Heart left ventricle (tissue), 16 donors: ENCODE results near the gene NMNAT2. TPM values are rescaled to one million over a fixed set of nuclear protein-coding genes. Genes with fewer than 3 reads are reported as not detected.

Source experiments
- ATAC-seq, 4 donors: fragments of 200-7000 bp; cut with Tn5 transposase; one replicate each; pipeline ENCODE4 v1.9.1; 2020 to 2022; ENCODE audit warnings: moderate library complexity in 4 of 4, mild to moderate bottlenecking in 3 of 4, moderate number of reproducible peaks in 1 of 4
- DNase-seq, 5 donors: peaks; one replicate each; pipeline ENCODE4 v3.0.0-alpha.2; 2020
- H3K27ac ChIP-seq, 12 donors: fragments of 200-600 bp; sonication (generic) in 4 of 12; one replicate each; pipeline versions ENCODE4 v1.5.0 to v1.8.0; 2016 to 2022; ENCODE audit warnings: mild to moderate bottlenecking in 2 of 12
- H3K27me3 ChIP-seq, 9 donors: fragments of 200-600 bp; sonication (generic) in 2 of 9; one replicate each; pipeline versions ENCODE4 v1.5.1 to v1.8.0; 2016 to 2022; ENCODE audit warnings: mild to moderate bottlenecking in 3 of 9
- H3K36me3 ChIP-seq, 9 donors: fragments of 200-600 bp; sonication (generic) in 2 of 9; one replicate each; pipeline versions ENCODE4 v1.5.0 to v1.8.0; 2018 to 2022; ENCODE audit warnings: mild to moderate bottlenecking in 2 of 9
- H3K4me1 ChIP-seq, 12 donors: fragments of 200-600 bp; sonication (generic) in 4 of 12; one replicate each; pipeline versions ENCODE4 v1.5.0 to v1.8.0; 2016 to 2022; ENCODE audit warnings: mild to moderate bottlenecking in 3 of 12
- H3K4me3 ChIP-seq, 12 donors: fragments of 200-600 bp; sonication (generic) in 4 of 12; one replicate each; pipeline versions ENCODE4 v1.5.0 to v1.8.0; 2017 to 2022; ENCODE audit warnings: mild to moderate bottlenecking in 9 of 12, moderate library complexity in 4 of 12
- H3K9me3 ChIP-seq, 12 donors: fragments of 200-600 bp; sonication (generic) in 4 of 12; one replicate each; pipeline versions ENCODE4 v1.5.0 to v1.8.0; 2016 to 2022; ENCODE audit warnings: mild to moderate bottlenecking in 1 of 12
- POLR2A ChIP-seq, 2 donors: fragments of 450-650 bp; IDR thresholded peaks; one replicate each; pipeline ENCODE4 v1.6.1; 2017; ENCODE audit warnings: antibody characterized with exemption in 2 of 2, mild to moderate bottlenecking in 2 of 2, moderate library complexity in 2 of 2
- WGBS, 4 donors: extraction: QIAGEN DNeasy Blood & Tissue Kit in 2 of 4; methylation state at CpG; one replicate each; pipeline versions ENCODE4 v1.1.5 to v1.1.7; 2013 to 2018; 5-methylcytosine and 5-hydroxymethylcytosine counted together
- intact Hi-C, 10 donors: fragments of 100-400 bp; cut with DNase I; formaldehyde crosslinking; loops; one replicate each; pipeline versions ENCODE4 v1.11.1 to v1.14.2; 2022
- polyA plus RNA-seq, 2 donors: library from polyadenylated mRNA; stranded (reverse); fragments of 200-250 nt; gene quantifications; one replicate each; pipeline ENCODE4 v1.2.3, GENCODE V29; 2013
- total RNA-seq, 9 donors: library from RNA; depleted of rRNA in 2 of 9; stranded (reverse); fragments of >200 nt in 2 of 9; fragmentation: NEBNext Ultra II Directional in 3 of 9; extraction: Animal tissue kit (Norgen Biotek cat#: 25700) in 3 of 9; gene quantifications; one replicate each; pipeline versions ENCODE4 v1.1.0 to v1.2.4, GENCODE V29; 2016 to 2023
- TF ChIP-seq, protein P1 (sequence below), 12 donors: fragments of 200-600 bp; sonication (generic) in 4 of 12; IDR thresholded peaks; one replicate each; pipeline versions ENCODE4 v1.5.0 to v1.8.0; 2018 to 2022; ENCODE audit warnings: antibody characterized with exemption in 12 of 12, mild to moderate bottlenecking in 5 of 12
- donor health status: ischemic (EF 13 %, LVEDD 7.1; RV severe dilation, severe dysfunction).
- donor health status: healthy with polysubstance abuse.
- donor health status: DM: no; HTN: yes; CAD: no.
- donor health status: DM: no; HTN: no; CAD: no.
- donor health status: ischemic (EF 25% LVEDD 6.9; RV normal size, moderate dysfunction).
- donor health status: ischemic (EF 25% LVEDD 5.7; RV mildly dilated, moderate dysfunction).
- donor health status: healthy.
- donor health status: DM: yes; HTN: yes; CAD: no.
- donor health status: ischemic (EF 35%, LVEDD 5.7; RV mildly dilated, moderate dysfunction).
- donor health status: nonischemic (EF 11% LVEDD 7.7; RV severe dilation, severe dysfunction).
- donor health status: DM: yes; HTN: yes; CAD: no.
- donor health status: PGD.
- donor health status: ischemic (EF 29% LVEDD 5.4; RV normal size, mild dysfunction).
- donor health status: nonischemic (EF 23%, LVEDD 6.1; RV moderate dilation, normal function).

Gene NMNAT2
- total and polyA plus RNA-seq, 11 donors: 0.53 to 5.1 (median 1.9) TPM

DNA sequence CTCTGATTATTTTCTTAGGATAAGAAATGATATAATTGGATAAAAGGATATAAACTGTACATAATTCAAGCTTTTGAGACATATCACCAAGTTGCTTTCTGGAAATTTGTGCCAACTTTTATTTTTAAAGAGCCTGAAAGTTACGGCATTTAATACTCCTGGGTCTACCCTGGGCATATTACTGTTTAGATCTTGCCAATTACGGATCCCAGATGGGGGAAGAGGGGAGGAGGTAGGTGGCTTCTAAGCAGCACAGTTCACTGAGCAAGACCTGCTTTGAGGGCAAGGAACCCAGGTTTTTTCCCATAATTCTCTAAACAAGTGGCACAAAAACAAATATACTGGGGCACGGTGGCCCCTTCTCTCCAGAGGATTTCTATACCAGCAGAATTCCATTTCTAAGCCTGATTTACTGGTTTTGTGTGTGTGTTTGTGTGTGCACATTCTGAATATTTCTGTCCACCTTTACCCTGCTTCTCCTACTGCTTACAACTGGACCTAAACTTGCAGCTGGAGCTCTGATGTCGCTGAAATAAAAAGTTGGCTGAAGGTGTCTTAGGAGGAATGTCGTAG lies 155.5 kb downstream of the NMNAT2 start:
- 79 to 86% (median 82%) methylated on average over 5 of the region's 5 CpGs for WGBS, 4 donors
- ATAC-seq (no peak), DNase-seq (no peak)
- Histone ChIP-seq H3K27me3 (no peaks in the 10 kb centered on the region), H3K4me1 (peaks cover 0 to 5% (median under 1%) of the 10 kb centered on the region in 12 donors), H3K36me3 (no peaks in the 10 kb centered on the region), H3K27ac (no peak overlapping the region), H3K9me3 (no peaks in the 10 kb centered on the region), H3K4me3 (no peak overlapping the region)
- no peak for TF ChIP-seq POLR2A (IDR thresholded peaks at IDR 0.05)
- TF ChIP-seq, protein P1, sequence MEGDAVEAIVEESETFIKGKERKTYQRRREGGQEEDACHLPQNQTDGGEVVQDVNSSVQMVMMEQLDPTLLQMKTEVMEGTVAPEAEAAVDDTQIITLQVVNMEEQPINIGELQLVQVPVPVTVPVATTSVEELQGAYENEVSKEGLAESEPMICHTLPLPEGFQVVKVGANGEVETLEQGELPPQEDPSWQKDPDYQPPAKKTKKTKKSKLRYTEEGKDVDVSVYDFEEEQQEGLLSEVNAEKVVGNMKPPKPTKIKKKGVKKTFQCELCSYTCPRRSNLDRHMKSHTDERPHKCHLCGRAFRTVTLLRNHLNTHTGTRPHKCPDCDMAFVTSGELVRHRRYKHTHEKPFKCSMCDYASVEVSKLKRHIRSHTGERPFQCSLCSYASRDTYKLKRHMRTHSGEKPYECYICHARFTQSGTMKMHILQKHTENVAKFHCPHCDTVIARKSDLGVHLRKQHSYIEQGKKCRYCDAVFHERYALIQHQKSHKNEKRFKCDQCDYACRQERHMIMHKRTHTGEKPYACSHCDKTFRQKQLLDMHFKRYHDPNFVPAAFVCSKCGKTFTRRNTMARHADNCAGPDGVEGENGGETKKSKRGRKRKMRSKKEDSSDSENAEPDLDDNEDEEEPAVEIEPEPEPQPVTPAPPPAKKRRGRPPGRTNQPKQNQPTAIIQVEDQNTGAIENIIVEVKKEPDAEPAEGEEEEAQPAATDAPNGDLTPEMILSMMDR (IDR thresholded peaks at IDR 0.05): no peak
- intact Hi-C loops: no loop called here

DNA sequence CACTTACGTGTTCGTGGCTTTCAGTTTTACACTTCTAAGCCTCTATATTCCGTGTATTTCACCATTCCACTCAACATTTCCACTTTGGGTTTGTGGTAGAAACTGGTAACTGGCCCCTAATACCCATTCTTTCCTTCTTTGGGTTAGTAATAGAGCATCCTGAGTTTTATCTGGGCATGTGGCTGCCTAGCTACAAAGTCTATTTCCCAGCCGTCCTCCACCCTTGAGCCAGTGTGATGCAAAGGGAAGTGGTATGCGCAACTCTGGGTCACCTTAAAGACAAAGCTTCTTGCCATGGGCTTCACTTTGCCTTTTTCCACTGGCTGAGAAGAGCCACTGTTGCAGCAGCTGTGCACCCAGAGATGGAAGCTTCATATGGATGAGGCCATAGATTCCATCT lies 158.3 kb downstream of the NMNAT2 start:
- WGBS, 4 donors: 94 to 98% (median 97%) methylated on average over 5 of the region's 5 CpGs
- Histone ChIP-seq H3K27ac (no peak overlapping the region), H3K9me3 (peaks cover 0 to 5% (median 2%) of the 10 kb centered on the region in 12 donors), H3K4me3 (no peak overlapping the region), H3K27me3 (no peaks in the 10 kb centered on the region), H3K36me3 (no peaks in the 10 kb centered on the region), H3K4me1 (no peaks in the 10 kb centered on the region)
- intact Hi-C loops: no loop called here
- TF ChIP-seq, protein P1 (IDR thresholded peaks at IDR 0.05): no peak
- TF ChIP-seq POLR2A (IDR thresholded peaks at IDR 0.05): no peak
- DNase-seq: no peak
- no peak for ATAC-seq

DNA sequence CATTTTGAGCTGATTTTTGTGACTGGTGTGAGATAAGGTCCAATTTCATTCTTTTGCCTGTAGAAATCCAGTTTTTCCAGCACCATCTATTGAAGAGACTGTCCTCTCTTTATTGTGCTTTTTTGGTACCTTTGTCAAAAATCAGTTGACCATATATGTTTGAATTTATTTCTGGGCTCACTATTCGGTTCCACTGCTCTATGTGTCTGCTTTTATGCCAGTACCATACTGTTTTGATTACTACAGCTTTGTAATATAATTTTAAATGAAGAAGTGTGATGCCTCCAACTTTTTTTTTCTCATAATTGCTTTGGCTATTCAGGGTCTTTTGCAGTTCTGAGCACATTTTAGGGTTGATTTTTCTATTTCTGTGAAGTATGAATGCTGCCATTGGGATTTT lies 163.1 kb downstream of the NMNAT2 start:
- Histone ChIP-seq H3K4me1 (no peaks in the 10 kb centered on the region), H3K27ac (no peak overlapping the region), H3K9me3 (peaks cover 0 to 12% (median 2%) of the 10 kb centered on the region in 12 donors), H3K4me3 (no peak overlapping the region), H3K36me3 (no peaks in the 10 kb centered on the region), H3K27me3 (no peaks in the 10 kb centered on the region)
- DNase-seq: no peak
- TF ChIP-seq POLR2A (IDR thresholded peaks at IDR 0.05): no peak
- TF ChIP-seq, protein P1 (IDR thresholded peaks at IDR 0.05): no peak
- intact Hi-C loops: no loop called here
- 88 to 96% (median 93%) methylated on average over 1 of the region's 1 CpG for WGBS, 4 donors
- no peak for ATAC-seq

DNA sequence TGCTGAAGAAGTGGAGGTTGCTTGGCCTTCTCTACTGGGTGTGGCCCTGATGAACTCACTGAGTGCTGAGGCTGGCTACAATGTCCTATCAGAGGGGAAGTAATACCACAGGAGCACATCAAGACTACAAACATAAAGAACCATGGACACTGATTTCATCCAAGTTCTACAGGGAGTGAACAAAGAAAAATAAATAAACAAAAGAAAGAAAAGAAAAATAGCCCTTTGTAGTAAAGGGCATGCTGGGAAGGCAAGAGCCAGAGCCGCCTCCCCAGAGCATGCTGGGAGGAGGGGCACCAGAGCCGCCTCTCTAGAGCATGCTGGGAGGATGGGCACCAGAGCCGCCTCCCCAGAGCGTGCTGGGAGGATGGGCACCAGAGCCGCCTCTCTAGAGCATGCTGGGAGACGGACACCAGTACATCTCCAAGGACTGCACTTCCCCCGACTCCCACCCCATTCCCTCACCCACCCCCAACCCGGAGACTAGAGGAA lies 166.2 kb downstream of the NMNAT2 start:
- no peak overlapping the region for H3K27ac ChIP-seq
- ATAC-seq: no peak
- H3K9me3 ChIP-seq: peaks cover 0 to 12% (median 2%) of the 10 kb centered on the region in 12 donors
- TF ChIP-seq POLR2A (IDR thresholded peaks at IDR 0.05): no peak
- TF ChIP-seq, protein P1 (IDR thresholded peaks at IDR 0.05): no peak
- no peaks in the 10 kb centered on the region for H3K27me3 ChIP-seq
- DNase-seq: no peak
- WGBS, 4 donors: 97 to 98% (median 97%) methylated on average over 8 of the region's 8 CpGs
- H3K4me3 ChIP-seq: no peak overlapping the region
- H3K36me3 ChIP-seq: no peaks in the 10 kb centered on the region
- H3K4me1 ChIP-seq: peaks cover 0 to 5% (median 0%) of the 10 kb centered on the region in 12 donors
- intact Hi-C loops: no loop called here
